ENCODE results near the gene CRTAP.

Gene CRTAP

GRCh38 chr3:33083958-33084357, 29.9 kb upstream of the CRTAP start:
- no peak overlapping the region for H3K9ac ChIP-seq (ENCODE audit: low read length)
- no peaks in the 10 kb centered on the region for H3K4me1 ChIP-seq (ENCODE audit: control insufficient read depth, insufficient read depth, low read length)
- no peaks in the 10 kb centered on the region for H3K27me3 ChIP-seq (ENCODE audit: control insufficient read depth, insufficient read depth, low read length)
- no peak overlapping the region for H3K4me3 ChIP-seq (ENCODE audit: low read length)
- no peaks in the 10 kb centered on the region for H3K9me3 ChIP-seq (ENCODE audit: control insufficient read depth, low read length)
- H3K36me3 ChIP-seq (ENCODE audit: control insufficient read depth, insufficient read depth, low read length), result no peaks in the 10 kb centered on the region

DNA sequence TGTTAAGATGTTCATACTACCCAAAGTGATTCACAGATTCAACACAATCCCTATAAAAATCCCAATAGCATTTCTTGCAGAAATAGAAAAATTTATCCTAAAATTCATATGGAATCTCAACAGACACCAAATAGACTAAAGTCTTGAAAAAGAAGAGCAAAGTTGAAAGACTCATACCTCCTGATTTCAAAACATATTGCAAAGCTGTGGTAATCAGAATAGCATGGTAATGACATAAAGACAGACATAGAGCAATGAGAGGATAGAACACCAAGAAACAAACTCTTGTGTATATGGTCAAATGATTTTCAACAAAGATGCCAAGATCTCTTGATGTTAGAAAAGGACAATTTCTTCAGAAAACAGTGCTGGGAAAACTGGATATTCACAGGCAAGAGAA, 25.1 kb upstream of the CRTAP start:
- no peak overlapping the region for H3K9ac ChIP-seq (ENCODE audit: low read length)
- no peaks in the 10 kb centered on the region for H3K36me3 ChIP-seq (ENCODE audit: control insufficient read depth, insufficient read depth, low read length)
- H3K9me3 ChIP-seq (ENCODE audit: control insufficient read depth, low read length), result no peaks in the 10 kb centered on the region
- no peak overlapping the region for H3K4me3 ChIP-seq (ENCODE audit: low read length)
- H3K4me1 ChIP-seq (ENCODE audit: control insufficient read depth, insufficient read depth, low read length), result no peaks in the 10 kb centered on the region
- H3K27me3 ChIP-seq (ENCODE audit: control insufficient read depth, insufficient read depth, low read length), result no peaks in the 10 kb centered on the region

DNA sequence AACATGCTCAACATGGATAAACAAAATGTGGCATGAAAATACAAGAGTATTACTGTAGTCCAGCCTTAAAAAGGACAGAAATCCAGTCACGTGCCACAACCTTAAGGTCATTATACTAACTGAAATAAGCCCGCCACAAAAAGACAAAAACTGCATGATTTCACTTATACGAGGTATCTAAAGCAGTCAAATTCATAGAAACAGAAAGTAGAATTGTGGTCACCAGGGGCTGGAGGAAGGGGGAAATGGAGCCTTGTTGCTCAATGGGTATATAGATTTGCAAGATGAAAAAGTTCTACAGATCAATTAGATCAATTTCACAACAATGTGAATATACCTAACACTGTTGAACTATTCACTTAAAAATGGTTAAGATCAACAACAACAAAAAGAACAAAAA, 24.3 kb upstream of the CRTAP start:
- Histone ChIP-seq H3K4me3 (ENCODE audit: low read length) (no peak overlapping the region), H3K36me3 (ENCODE audit: control insufficient read depth, insufficient read depth, low read length) (no peaks in the 10 kb centered on the region), H3K9ac (ENCODE audit: low read length) (no peak overlapping the region), H3K4me1 (ENCODE audit: control insufficient read depth, insufficient read depth, low read length) (no peaks in the 10 kb centered on the region), H3K9me3 (ENCODE audit: control insufficient read depth, low read length) (no peaks in the 10 kb centered on the region), H3K27me3 (ENCODE audit: control insufficient read depth, insufficient read depth, low read length) (no peaks in the 10 kb centered on the region)

DNA sequence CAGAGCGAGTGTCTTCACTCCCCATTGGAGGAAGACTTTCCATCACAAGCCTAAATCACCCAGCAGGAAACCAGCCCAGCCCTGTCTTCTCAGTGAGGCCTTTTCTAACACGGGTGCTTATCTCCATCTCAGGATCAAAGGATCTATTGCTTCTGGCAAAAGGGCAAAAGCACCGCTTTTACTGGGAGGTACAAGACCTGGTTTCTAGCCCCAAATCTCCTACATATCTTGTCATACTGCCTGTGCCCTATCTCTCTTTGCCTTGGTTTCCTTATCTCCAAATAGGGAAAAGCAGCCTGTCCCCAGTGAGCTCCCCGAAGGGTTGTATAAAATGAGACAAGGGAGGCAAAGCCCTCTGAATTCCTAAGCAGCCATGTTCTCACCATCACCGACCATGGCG, 22.1 kb upstream of the CRTAP start:
- Histone ChIP-seq H3K9me3 (ENCODE audit: control insufficient read depth, low read length) (no peaks in the 10 kb centered on the region), H3K9ac (ENCODE audit: low read length) (no peak overlapping the region), H3K4me1 (ENCODE audit: control insufficient read depth, insufficient read depth, low read length) (peaks cover 10% of the 10 kb centered on the region), H3K36me3 (ENCODE audit: control insufficient read depth, insufficient read depth, low read length) (no peaks in the 10 kb centered on the region), H3K4me3 (ENCODE audit: low read length) (no peak overlapping the region), H3K27me3 (ENCODE audit: control insufficient read depth, insufficient read depth, low read length) (no peaks in the 10 kb centered on the region)

- Histone ChIP-seq H3K9me3 (ENCODE audit: control insufficient read depth, low read length) (no peaks in the 10 kb centered on the region), H3K36me3 (ENCODE audit: control insufficient read depth, insufficient read depth, low read length) (no peaks in the 10 kb centered on the region), H3K27me3 (ENCODE audit: control insufficient read depth, insufficient read depth, low read length) (no peaks in the 10 kb centered on the region), H3K9ac (ENCODE audit: low read length) (no peak overlapping the region), H3K4me3 (ENCODE audit: low read length) (no peak overlapping the region), H3K4me1 (ENCODE audit: control insufficient read depth, insufficient read depth, low read length) (peaks cover 10% of the 10 kb centered on the region)
Measured at GRCh38 chr3:33092496-33093254, 21.1 kb upstream of the CRTAP start.

- no peaks in the 10 kb centered on the region for H3K9me3 ChIP-seq (ENCODE audit: control insufficient read depth, low read length)
- no peaks in the 10 kb centered on the region for H3K27me3 ChIP-seq (ENCODE audit: control insufficient read depth, insufficient read depth, low read length)
- no peak overlapping the region for H3K9ac ChIP-seq (ENCODE audit: low read length)
- peaks cover 10% of the 10 kb centered on the region for H3K4me1 ChIP-seq (ENCODE audit: control insufficient read depth, insufficient read depth, low read length)
- no peaks in the 10 kb centered on the region for H3K36me3 ChIP-seq (ENCODE audit: control insufficient read depth, insufficient read depth, low read length)
- no peak overlapping the region for H3K4me3 ChIP-seq (ENCODE audit: low read length)
Measured at GRCh38 chr3:33093847-33094246, 20.0 kb upstream of the CRTAP start.

- H3K9ac ChIP-seq (ENCODE audit: low read length), result peak overlapping the region; percentile 94
- peaks cover 10% of the 10 kb centered on the region for H3K4me1 ChIP-seq (ENCODE audit: control insufficient read depth, insufficient read depth, low read length)
- no peaks in the 10 kb centered on the region for H3K27me3 ChIP-seq (ENCODE audit: control insufficient read depth, insufficient read depth, low read length)
- no peaks in the 10 kb centered on the region for H3K36me3 ChIP-seq (ENCODE audit: control insufficient read depth, insufficient read depth, low read length)
- H3K9me3 ChIP-seq (ENCODE audit: control insufficient read depth, low read length), result no peaks in the 10 kb centered on the region
- peak overlapping the region; percentile 97 for H3K4me3 ChIP-seq (ENCODE audit: low read length)
Measured at GRCh38 chr3:33095436-33095835, 18.4 kb upstream of the CRTAP start.

DNA sequence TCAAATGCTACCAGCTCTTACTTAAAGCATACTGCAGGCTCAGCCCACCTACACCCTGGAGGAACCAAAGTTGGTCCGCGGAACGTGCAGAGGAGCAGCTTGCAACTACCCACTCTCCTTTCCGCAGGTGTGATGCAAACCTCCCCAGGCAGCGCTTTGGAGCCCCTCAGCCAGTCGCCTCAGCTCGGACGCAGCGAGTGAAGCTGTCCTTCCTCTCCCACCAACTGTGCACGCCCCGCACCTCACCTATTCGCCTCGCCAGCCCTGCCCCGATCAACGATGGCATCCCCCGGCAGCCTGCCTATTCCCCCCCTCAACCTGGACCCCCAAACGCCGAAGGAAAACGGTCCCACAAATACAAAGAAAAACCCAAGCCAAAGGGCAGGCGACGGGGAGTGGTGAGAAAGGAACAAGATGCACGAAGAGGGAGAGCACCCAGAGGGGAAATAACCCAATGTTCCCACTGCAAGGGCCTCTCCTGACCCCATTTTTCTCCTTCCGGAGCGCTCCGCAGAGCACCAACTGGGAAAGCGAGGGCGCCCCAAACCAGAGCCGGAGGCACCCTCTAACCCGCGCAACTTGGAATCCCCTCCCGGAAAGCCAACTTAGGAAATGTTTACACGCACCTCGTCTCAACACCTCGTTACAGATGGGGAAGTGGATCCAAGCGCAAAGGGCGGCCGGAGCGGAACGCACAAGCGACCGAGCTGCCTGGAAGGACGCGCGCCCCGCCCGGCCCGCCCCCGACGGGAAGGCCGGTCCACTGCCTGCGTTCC, 17.5 kb upstream of the CRTAP start:
- Histone ChIP-seq H3K27me3 (ENCODE audit: control insufficient read depth, insufficient read depth, low read length) (no peaks in the 10 kb centered on the region), H3K9ac (ENCODE audit: low read length) (peak overlapping the region; percentile 94), H3K4me3 (ENCODE audit: low read length) (peak overlapping the region; percentile 97), H3K4me1 (ENCODE audit: control insufficient read depth, insufficient read depth, low read length) (peaks cover 10% of the 10 kb centered on the region), H3K9me3 (ENCODE audit: control insufficient read depth, low read length) (no peaks in the 10 kb centered on the region), H3K36me3 (ENCODE audit: control insufficient read depth, insufficient read depth, low read length) (no peaks in the 10 kb centered on the region)

GRCh38 chr3:33099109-33099645, 14.6 kb upstream of the CRTAP start:
- H3K4me1 ChIP-seq (ENCODE audit: control insufficient read depth, insufficient read depth, low read length), result peaks cover 10% of the 10 kb centered on the region
- H3K9me3 ChIP-seq (ENCODE audit: control insufficient read depth, low read length), result no peaks in the 10 kb centered on the region
- no peak overlapping the region for H3K4me3 ChIP-seq (ENCODE audit: low read length)
- no peaks in the 10 kb centered on the region for H3K36me3 ChIP-seq (ENCODE audit: control insufficient read depth, insufficient read depth, low read length)
- no peak overlapping the region for H3K9ac ChIP-seq (ENCODE audit: low read length)
- no peaks in the 10 kb centered on the region for H3K27me3 ChIP-seq (ENCODE audit: control insufficient read depth, insufficient read depth, low read length)

GRCh38 chr3:33099701-33100100, 14.1 kb upstream of the CRTAP start:
- Histone ChIP-seq H3K9me3 (ENCODE audit: control insufficient read depth, low read length) (no peaks in the 10 kb centered on the region), H3K27me3 (ENCODE audit: control insufficient read depth, insufficient read depth, low read length) (no peaks in the 10 kb centered on the region), H3K36me3 (ENCODE audit: control insufficient read depth, insufficient read depth, low read length) (no peaks in the 10 kb centered on the region), H3K9ac (ENCODE audit: low read length) (no peak overlapping the region), H3K4me1 (ENCODE audit: control insufficient read depth, insufficient read depth, low read length) (peaks cover 10% of the 10 kb centered on the region), H3K4me3 (ENCODE audit: low read length) (no peak overlapping the region)

DNA sequence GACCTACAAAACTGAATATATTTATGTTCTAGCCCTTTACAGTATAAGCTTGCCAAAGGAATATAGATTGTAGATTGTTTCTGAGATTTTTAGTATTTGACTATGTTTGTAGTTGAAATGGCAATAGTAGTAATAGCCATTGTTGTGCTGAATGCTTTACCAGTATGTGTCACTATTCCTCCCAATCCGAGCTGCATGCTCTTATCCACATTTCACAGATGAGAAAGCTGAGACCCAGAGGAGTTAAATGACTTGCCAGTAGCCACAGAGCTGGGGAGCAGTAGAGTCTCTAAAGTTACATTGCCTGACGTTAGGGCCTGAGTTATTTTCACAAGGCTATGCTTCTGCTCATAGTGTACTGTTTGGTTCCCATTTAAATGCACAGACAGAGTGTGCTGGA, 13.6 kb upstream of the CRTAP start:
- Histone ChIP-seq H3K36me3 (ENCODE audit: control insufficient read depth, insufficient read depth, low read length) (no peaks in the 10 kb centered on the region), H3K9ac (ENCODE audit: low read length) (no peak overlapping the region), H3K27me3 (ENCODE audit: control insufficient read depth, insufficient read depth, low read length) (no peaks in the 10 kb centered on the region), H3K9me3 (ENCODE audit: control insufficient read depth, low read length) (no peaks in the 10 kb centered on the region), H3K4me3 (ENCODE audit: low read length) (no peak overlapping the region), H3K4me1 (ENCODE audit: control insufficient read depth, insufficient read depth, low read length) (peaks cover 10% of the 10 kb centered on the region)

- H3K9me3 ChIP-seq (ENCODE audit: control insufficient read depth, low read length), result no peaks in the 10 kb centered on the region
- H3K36me3 ChIP-seq (ENCODE audit: control insufficient read depth, insufficient read depth, low read length), result no peaks in the 10 kb centered on the region
- no peaks in the 10 kb centered on the region for H3K4me1 ChIP-seq (ENCODE audit: control insufficient read depth, insufficient read depth, low read length)
- no peak overlapping the region for H3K4me3 ChIP-seq (ENCODE audit: low read length)
- H3K27me3 ChIP-seq (ENCODE audit: control insufficient read depth, insufficient read depth, low read length), result no peaks in the 10 kb centered on the region
- no peak overlapping the region for H3K9ac ChIP-seq (ENCODE audit: low read length)
Measured at GRCh38 chr3:33103034-33103433, 10.8 kb upstream of the CRTAP start.

Data from mucosa of stomach (tissue), 1 donor.